ENCODE measurements around the gene PRG2. TPM values are rescaled to one million over a fixed set of nuclear protein-coding genes. Genes with fewer than 3 reads are reported as not detected.

PRG2 gene
- total RNA-seq, 4 donors from 2014 or later: not detected

Other genes starting within 250 kb of the PRG2 start
- not detected for gene LRRC55, start 208.7 kb downstream of the PRG2 start, total RNA-seq
- 1 to 10 TPM in 1 of 4 donors, under 1 TPM in 3; 0.32 to 3.7 (median 0.64) TPM for gene APLNR, start 153.4 kb downstream of the PRG2 start, total RNA-seq
- gene TNKS1BP1, start 65.7 kb downstream of the PRG2 start, total RNA-seq: 100 to 1,000 TPM in 3 of 4 donors, 10 to 100 TPM in 1; 98.5 to 165 (median 125) TPM
- 100 to 1,000 TPM in 3 of 4 donors, 10 to 100 TPM in 1; 76.6 to 155 (median 137) TPM for gene SSRP1, start 54.8 kb downstream of the PRG2 start, total RNA-seq
- gene P2RX3, start 52.3 kb downstream of the PRG2 start, total RNA-seq: not detected
- gene PRG3, start 9.5 kb downstream of the PRG2 start, total RNA-seq: not detected
- 10 to 100 TPM; 13.9 to 22.5 (median 20.3) TPM for gene SLC43A3, start 36.5 kb upstream of the PRG2 start, total RNA-seq
- 1 to 10 TPM in 1 of 4 donors, under 1 TPM in 3; 0.13 to 2.8 (median 0.77) TPM for gene RTN4RL2, start 69.9 kb upstream of the PRG2 start, total RNA-seq
- 10 to 100 TPM in 3 of 4 donors, 1 to 10 TPM in 1; 7.4 to 35.1 (median 15.8) TPM for gene SLC43A1, start 125.1 kb upstream of the PRG2 start, total RNA-seq
- 10 to 100 TPM; 45.4 to 61.7 (median 49.5) TPM for gene TIMM10, start 140.1 kb upstream of the PRG2 start, total RNA-seq
- gene SMTNL1, start 146.9 kb upstream of the PRG2 start, total RNA-seq: 10 to 100 TPM; 23.0 to 52.7 (median 43.4) TPM
- 1 to 10 TPM; 5.5 to 9.0 (median 6.7) TPM for gene UBE2L6, start 177.0 kb upstream of the PRG2 start, total RNA-seq
- gene SERPING1, start 207.0 kb upstream of the PRG2 start, total RNA-seq: 100 to 1,000 TPM in 3 of 4 donors, 10 to 100 TPM in 1; 90.0 to 171 (median 106) TPM